ENCODE measurements around the gene SUSD4.

GRCh38 chr1:223331301-223331700, 32.7 kb downstream of the SUSD4 start:
- TF ChIP-seq CHD2 (IDR thresholded peaks at IDR 0.05; ENCODE audit: low read length, partially characterized antibody) (no peak), TAF1 (IDR thresholded peaks at IDR 0.05; ENCODE audit: borderline replicate concordance, low read depth, low read length) (no peak), REST (IDR thresholded peaks at IDR 0.05; ENCODE audit: low read depth, low read length) (no peak), RXRA (IDR thresholded peaks at IDR 0.05; ENCODE audit: borderline replicate concordance, low read depth) (no peak), RFX5 (IDR thresholded peaks at IDR 0.05; ENCODE audit: low read length) (no peak), CTCF (IDR thresholded peaks at IDR 0.05) (no peak), NFIC (IDR thresholded peaks at IDR 0.05; ENCODE audit: borderline replicate concordance) (no peak), TCF12 (IDR thresholded peaks at IDR 0.05) (no peak), SIN3A (IDR thresholded peaks at IDR 0.05; ENCODE audit: borderline replicate concordance, low read depth, low read length) (no peak), ELF1 (IDR thresholded peaks at IDR 0.05) (no peak), MEF2A (IDR thresholded peaks at IDR 0.05; ENCODE audit: borderline replicate concordance, low read depth) (no peak), USF1 (IDR thresholded peaks at IDR 0.05; ENCODE audit: borderline replicate concordance, low read depth) (no peak)

All from SK-N-SH (cell line).